Measurements from ENCODE around the gene CACUL1.

DNA sequence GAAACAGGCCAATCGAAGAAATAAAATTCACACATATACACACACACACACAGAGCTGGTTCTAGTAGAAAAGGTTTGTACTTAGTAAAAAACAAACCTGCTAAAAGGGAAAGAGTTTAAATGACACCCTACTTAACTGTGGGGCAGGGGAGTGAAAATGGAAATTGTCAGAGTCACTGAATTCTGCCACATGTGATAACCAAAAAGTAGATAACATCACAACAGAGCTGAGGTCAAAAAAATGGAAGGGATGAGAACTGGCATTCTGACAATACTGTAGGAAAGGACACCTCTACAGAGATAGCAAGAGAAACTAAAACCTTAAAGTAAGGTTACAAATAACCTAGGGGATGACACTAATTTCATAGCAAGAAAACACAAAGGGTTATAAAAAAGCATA, 74.6 kb downstream of the CACUL1 start:
- TF ChIP-seq, protein P1, sequence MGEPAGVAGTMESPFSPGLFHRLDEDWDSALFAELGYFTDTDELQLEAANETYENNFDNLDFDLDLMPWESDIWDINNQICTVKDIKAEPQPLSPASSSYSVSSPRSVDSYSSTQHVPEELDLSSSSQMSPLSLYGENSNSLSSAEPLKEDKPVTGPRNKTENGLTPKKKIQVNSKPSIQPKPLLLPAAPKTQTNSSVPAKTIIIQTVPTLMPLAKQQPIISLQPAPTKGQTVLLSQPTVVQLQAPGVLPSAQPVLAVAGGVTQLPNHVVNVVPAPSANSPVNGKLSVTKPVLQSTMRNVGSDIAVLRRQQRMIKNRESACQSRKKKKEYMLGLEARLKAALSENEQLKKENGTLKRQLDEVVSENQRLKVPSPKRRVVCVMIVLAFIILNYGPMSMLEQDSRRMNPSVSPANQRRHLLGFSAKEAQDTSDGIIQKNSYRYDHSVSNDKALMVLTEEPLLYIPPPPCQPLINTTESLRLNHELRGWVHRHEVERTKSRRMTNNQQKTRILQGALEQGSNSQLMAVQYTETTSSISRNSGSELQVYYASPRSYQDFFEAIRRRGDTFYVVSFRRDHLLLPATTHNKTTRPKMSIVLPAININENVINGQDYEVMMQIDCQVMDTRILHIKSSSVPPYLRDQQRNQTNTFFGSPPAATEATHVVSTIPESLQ (CRISPR knock-in tag; IDR thresholded peaks at IDR 0.05): no peak
- no peak for TF ChIP-seq CTCF (IDR thresholded peaks at IDR 0.05 in 2 of 3, conservative IDR thresholded peaks at IDR 0.05 in 1 of 3; ENCODE audit: insufficient read depth in 2 of 3, low read depth in 1 of 3, low read length in 3 of 3)

Measured in K562 (cell line).